Rectal smooth muscle tissue (tissue), 1 donor: ENCODE measurements around the gene DKC1.
A peak's percentile ranks its signal among the peaks of the same experiment; 100 is the strongest.

Experiments used
- H3K27ac ChIP-seq: one replicate; pipeline ENCODE4 v1.7.0; 2013; ENCODE audit warnings: low read depth, low read length, inconsistent platforms
- H3K27me3 ChIP-seq: one replicate; pipeline ENCODE4 v1.7.0; 2013; ENCODE audit warnings: low read length; ENCODE audit not compliant: control insufficient read depth, insufficient read depth
- H3K36me3 ChIP-seq: one replicate; pipeline ENCODE4 v1.7.0; 2013; ENCODE audit warnings: low read length; ENCODE audit not compliant: control insufficient read depth, insufficient read depth
- H3K4me1 ChIP-seq: one replicate; pipeline ENCODE4 v1.7.0; 2013; ENCODE audit warnings: low read length; ENCODE audit not compliant: control insufficient read depth, insufficient read depth
- H3K4me3 ChIP-seq: one replicate; pipeline ENCODE4 v1.7.0; 2013; ENCODE audit warnings: low read length
- H3K9ac ChIP-seq: one replicate; pipeline ENCODE4 v1.7.0; 2013; ENCODE audit warnings: low read length

The DKC1 gene

GRCh38 chrX:154729439-154729838 lies 33.2 kb upstream of the DKC1 start:
- peaks cover 27% of the 10 kb centered on the region for H3K4me1 ChIP-seq

GRCh38 chrX:154730253-154730891 lies 32.3 kb upstream of the DKC1 start:
- Histone ChIP-seq H3K27me3 (no peaks in the 10 kb centered on the region), H3K4me3 (no peak overlapping the region), H3K4me1 (peaks cover 30% of the 10 kb centered on the region), H3K27ac (peak overlapping the region; percentile 59), H3K9ac (no peak overlapping the region), H3K36me3 (no peaks in the 10 kb centered on the region)

More at GRCh38 chrX:154729439-154729838, 33.2 kb upstream of the DKC1 start:
- Histone ChIP-seq H3K4me3 (no peak overlapping the region), H3K27ac (peak overlapping the region; percentile 59), H3K27me3 (no peaks in the 10 kb centered on the region), H3K9ac (no peak overlapping the region), H3K36me3 (no peaks in the 10 kb centered on the region)

GRCh38 chrX:154731184-154731583 lies 31.5 kb upstream of the DKC1 start:
- H3K36me3 ChIP-seq, result no peaks in the 10 kb centered on the region
- H3K9ac ChIP-seq, result no peak overlapping the region
- no peak overlapping the region for H3K27ac ChIP-seq
- H3K4me3 ChIP-seq, result no peak overlapping the region
- H3K4me1 ChIP-seq, result peaks cover 35% of the 10 kb centered on the region
- no peaks in the 10 kb centered on the region for H3K27me3 ChIP-seq

GRCh38 chrX:154731881-154732280 lies 30.8 kb upstream of the DKC1 start:
- Histone ChIP-seq H3K36me3 (no peaks in the 10 kb centered on the region), H3K9ac (no peak overlapping the region), H3K4me3 (no peak overlapping the region), H3K4me1 (peaks cover 35% of the 10 kb centered on the region), H3K27ac (no peak overlapping the region), H3K27me3 (no peaks in the 10 kb centered on the region)

GRCh38 chrX:154732421-154733065 lies 30.1 kb upstream of the DKC1 start:
- Histone ChIP-seq H3K36me3 (no peaks in the 10 kb centered on the region), H3K4me1 (peaks cover 37% of the 10 kb centered on the region), H3K4me3 (no peak overlapping the region), H3K27me3 (no peaks in the 10 kb centered on the region), H3K9ac (no peak overlapping the region), H3K27ac (no peak overlapping the region)

- no peak overlapping the region for H3K4me3 ChIP-seq
- no peak overlapping the region for H3K9ac ChIP-seq
- no peak overlapping the region for H3K27ac ChIP-seq
- no peaks in the 10 kb centered on the region for H3K36me3 ChIP-seq
- H3K4me1 ChIP-seq, result peaks cover 37% of the 10 kb centered on the region
- no peaks in the 10 kb centered on the region for H3K27me3 ChIP-seq
Measured at GRCh38 chrX:154733066-154733425, 29.6 kb upstream of the DKC1 start.

GRCh38 chrX:154734061-154734781 lies 28.4 kb upstream of the DKC1 start:
- H3K4me3 ChIP-seq, result no peak overlapping the region
- H3K9ac ChIP-seq, result no peak overlapping the region
- H3K4me1 ChIP-seq, result peaks cover 30% of the 10 kb centered on the region
- H3K27ac ChIP-seq, result peak overlapping the region; percentile 71
- no peaks in the 10 kb centered on the region for H3K36me3 ChIP-seq
- no peaks in the 10 kb centered on the region for H3K27me3 ChIP-seq

- no peak overlapping the region for H3K4me3 ChIP-seq
- peak overlapping the region; percentile 73 for H3K27ac ChIP-seq
- H3K4me1 ChIP-seq, result peaks cover 20% of the 10 kb centered on the region
- H3K9ac ChIP-seq, result no peak overlapping the region
- no peaks in the 10 kb centered on the region for H3K36me3 ChIP-seq
- peaks cover 3% of the 10 kb centered on the region for H3K27me3 ChIP-seq
Measured at GRCh38 chrX:154735695-154736393, 26.8 kb upstream of the DKC1 start.

GRCh38 chrX:154737136-154737535 lies 25.5 kb upstream of the DKC1 start:
- Histone ChIP-seq H3K9ac (no peak overlapping the region), H3K4me3 (no peak overlapping the region), H3K27me3 (peaks cover 3% of the 10 kb centered on the region), H3K4me1 (peaks cover 20% of the 10 kb centered on the region), H3K27ac (peak overlapping the region; percentile 41), H3K36me3 (no peaks in the 10 kb centered on the region)

GRCh38 chrX:154738011-154738738 lies 24.5 kb upstream of the DKC1 start:
- Histone ChIP-seq H3K4me1 (peaks cover 20% of the 10 kb centered on the region), H3K36me3 (no peaks in the 10 kb centered on the region), H3K27ac (peak overlapping the region; percentile 16), H3K9ac (no peak overlapping the region), H3K4me3 (no peak overlapping the region), H3K27me3 (peaks cover 3% of the 10 kb centered on the region)

GRCh38 chrX:154739952-154740465 lies 22.7 kb upstream of the DKC1 start:
- Histone ChIP-seq H3K36me3 (no peaks in the 10 kb centered on the region), H3K9ac (no peak overlapping the region), H3K27me3 (peaks cover 3% of the 10 kb centered on the region), H3K4me1 (peaks cover 12% of the 10 kb centered on the region), H3K27ac (no peak overlapping the region), H3K4me3 (no peak overlapping the region)

GRCh38 chrX:154742613-154743012 lies 20.1 kb upstream of the DKC1 start:
- H3K36me3 ChIP-seq, result no peaks in the 10 kb centered on the region
- peaks cover 3% of the 10 kb centered on the region for H3K27me3 ChIP-seq
- no peak overlapping the region for H3K4me3 ChIP-seq
- H3K27ac ChIP-seq, result no peak overlapping the region
- no peaks in the 10 kb centered on the region for H3K4me1 ChIP-seq
- no peak overlapping the region for H3K9ac ChIP-seq
